ENCODE data around the gene DESI1. TPM values are rescaled to one million over a fixed set of nuclear protein-coding genes. Genes with fewer than 3 reads are reported as not detected.

DESI1 gene
- 19.6 and 20.0 TPM in 2 replicates for total RNA-seq

DNA sequence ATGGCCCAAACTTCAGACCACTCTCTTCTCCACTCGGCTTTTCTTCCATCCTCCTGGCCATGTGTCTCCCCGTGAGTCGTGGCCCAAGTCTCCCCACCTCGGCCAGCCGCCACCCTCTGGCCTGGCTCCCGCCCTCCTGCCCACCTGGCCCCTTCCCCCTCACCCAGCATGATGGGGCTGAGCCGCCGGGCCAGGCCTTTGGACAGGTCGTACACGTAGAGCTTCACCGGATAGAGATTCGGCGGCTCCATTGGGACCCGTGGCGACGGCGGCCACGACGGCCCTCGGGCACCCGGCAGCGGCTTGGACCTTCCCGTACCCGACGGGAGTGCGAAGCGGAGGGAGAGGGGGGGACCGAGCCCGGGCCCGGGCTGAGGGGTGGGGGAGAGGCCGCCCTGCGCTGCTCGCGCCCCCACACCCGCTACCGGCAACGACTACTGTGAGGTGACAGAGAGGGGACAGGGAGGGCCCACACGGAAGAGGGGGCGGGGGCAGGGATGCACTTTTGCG, at the start of gene DESI1:
DESI1 (minus strand) TSS at position 455 of the 510 bp plus-strand sequence; CDS start at position 251, 204 bp downstream.

GRCh38 chr22:41621099-41621910, 462 bp upstream of the DESI1 start, which contains the start of gene XRCC6:
XRCC6 (plus strand) TSS chr22:41621295; CDS start chr22:41622005, 710 bp downstream.

DNA sequence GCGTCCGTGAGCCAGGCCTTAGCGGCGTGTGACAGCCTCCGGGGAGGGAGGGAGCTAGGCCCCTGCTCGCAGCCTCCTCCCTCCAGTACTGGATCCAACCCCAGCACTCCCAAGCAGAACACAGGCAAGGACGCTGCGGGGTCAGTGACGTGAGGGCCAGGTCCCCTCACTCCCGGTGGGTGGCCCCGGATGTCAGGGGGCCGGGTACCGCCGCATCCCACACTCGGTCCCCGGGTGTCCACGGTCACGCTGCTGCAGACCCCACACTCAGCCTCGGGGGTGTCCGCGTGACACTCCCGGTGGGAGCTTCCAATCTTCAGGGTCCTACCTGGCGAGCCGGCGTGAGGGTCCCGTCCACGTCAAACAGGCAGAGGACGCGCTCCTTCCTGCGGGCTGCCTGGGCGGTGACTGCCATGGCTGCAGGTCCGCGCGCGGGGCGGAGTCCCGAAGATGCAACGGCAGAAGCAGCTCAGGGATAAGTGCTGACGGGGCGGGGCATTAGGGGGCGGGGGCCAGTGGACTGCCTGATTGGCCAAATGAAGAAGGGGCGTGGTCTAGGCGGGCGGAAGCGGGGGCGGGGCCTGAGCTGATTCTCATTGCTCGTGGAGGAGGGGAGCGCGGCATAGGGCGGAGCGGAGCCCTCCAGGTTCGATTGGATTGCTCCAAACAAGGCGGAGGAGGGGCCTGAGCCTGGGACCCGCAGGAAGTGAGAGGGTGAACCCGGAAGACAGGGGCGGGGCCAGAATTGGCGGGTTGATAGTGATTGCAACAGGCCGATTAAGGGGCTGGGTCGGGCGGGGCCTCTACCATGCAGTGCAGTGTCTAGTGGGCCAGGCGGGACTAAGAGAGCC, 31.2 kb downstream of the DESI1 start, which contains the start of gene PMM1:
PMM1 (minus strand) TSS at position 450 of the 851 bp plus-strand sequence; CDS start at position 415, 35 bp downstream.

Other genes with a start within 250 kb of the DESI1 start
- 4.1 and 9.4 TPM in 2 replicates for gene TEF, start 239.1 kb downstream of the DESI1 start, total RNA-seq
- 9.2 and 12.1 TPM in 2 replicates for gene TOB2, start 174.2 kb downstream of the DESI1 start, total RNA-seq
- gene PHF5A, start 152.4 kb downstream of the DESI1 start, total RNA-seq, result 61.0 and 61.2 TPM in 2 replicates
- gene ACO2, start 151.9 kb downstream of the DESI1 start, total RNA-seq, result 64.3 and 66.7 TPM in 2 replicates
- 13.2 and 16.4 TPM in 2 replicates for gene POLR3H, start 76.6 kb downstream of the DESI1 start, total RNA-seq
- gene CSDC2, start 60.0 kb downstream of the DESI1 start, total RNA-seq, result under 0.01 TPM in 1 of 2 replicates, not detected in the other
- gene PMM1, start 31.2 kb downstream of the DESI1 start, total RNA-seq, result 7.7 and 11.7 TPM in 2 replicates
- gene XRCC6, start 252 bp upstream of the DESI1 start, total RNA-seq, result 292 and 296 TPM in 2 replicates
- gene SNU13, start 67.8 kb upstream of the DESI1 start, total RNA-seq, result 91.9 and 94.7 TPM in 2 replicates
- gene MEI1, start 78.5 kb upstream of the DESI1 start, total RNA-seq, result 0.48 TPM in 1 of 2 replicates, not detected in the other
- 10.4 and 11.8 TPM in 2 replicates for gene CCDC134, start 179.6 kb upstream of the DESI1 start, total RNA-seq
- gene SREBF2, start 212.1 kb upstream of the DESI1 start, total RNA-seq, result 68.4 and 91.0 TPM in 2 replicates